Measurements from ENCODE around the gene APOA4.

- no peak for TF ChIP-seq EZH2 (IDR thresholded peaks at IDR 0.05)
- no peak for TF ChIP-seq CTCF (IDR thresholded peaks at IDR 0.05 in 2 of 3, conservative IDR thresholded peaks at IDR 0.05 in 1 of 3; ENCODE audit: borderline replicate concordance in 1 of 3, insufficient read depth in 1 of 3, low read depth in 2 of 3, low read length in 2 of 3)
- no peak for TF ChIP-seq POLR2A (IDR thresholded peaks at IDR 0.05; ENCODE audit: borderline replicate concordance, extremely low read depth, insufficient read depth, insufficient read length)
- TF ChIP-seq ZBTB33 (IDR thresholded peaks at IDR 0.05; ENCODE audit: extremely low read depth, insufficient replicate concordance, low read length): no peak
- no peak for TF ChIP-seq EZH2phosphoT487 (IDR thresholded peaks at IDR 0.05; ENCODE audit: borderline replicate concordance)
- no peak for TF ChIP-seq REST (IDR thresholded peaks at IDR 0.05; ENCODE audit: low read depth)
- TF ChIP-seq ZFX (IDR thresholded peaks at IDR 0.05): no peak
Measured at GRCh38 chr11:116776522-116776984, 46.6 kb downstream of the APOA4 start.
